GM08714 (cell line): ENCODE data around the gene IKZF1.

Experiments used
- H3K4me3 ChIP-seq: fragments of 200-500 bp; sonication (Bioruptor generic); 2 replicates; pipeline ENCODE4 v1.5.1; 2014; ENCODE audit warnings: mild to moderate bottlenecking, low read length, inconsistent platforms
- ZNF274 ChIP-seq: IDR thresholded peaks from 2 replicates; pipeline ENCODE4 v1.6.1; 2012; ENCODE audit warnings: mild to moderate bottlenecking, low read depth, low read length

The IKZF1 gene

DNA sequence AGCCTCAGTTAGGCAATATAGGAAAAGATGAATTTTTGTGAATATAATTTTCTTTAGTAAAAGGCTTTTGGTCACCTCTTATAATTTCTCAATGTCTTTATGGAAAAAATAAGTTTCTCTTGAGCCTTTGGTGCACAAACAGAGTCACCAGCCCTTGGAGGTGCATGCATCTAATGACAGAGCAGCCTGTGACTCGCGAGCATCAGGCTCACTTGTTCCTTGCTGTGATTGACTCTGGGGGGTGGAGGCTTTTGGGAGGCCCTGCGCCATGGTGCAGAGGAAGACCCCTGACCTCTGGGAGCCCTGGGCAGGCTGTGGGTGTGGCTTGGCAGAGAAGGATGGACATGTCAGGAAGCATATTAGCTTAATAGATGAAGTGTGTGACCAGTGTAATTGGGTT, 85.4 kb downstream of the IKZF1 start:
- no peak overlapping the region for H3K4me3 ChIP-seq
- TF ChIP-seq ZNF274, result no peak

- no peak overlapping the region for H3K4me3 ChIP-seq
- TF ChIP-seq ZNF274, result no peak
Measured at GRCh38 chr7:50391386-50391785, 86.9 kb downstream of the IKZF1 start.

- TF ChIP-seq ZNF274, result no peak
- no peak overlapping the region for H3K4me3 ChIP-seq
Measured at GRCh38 chr7:50393076-50393475, 88.6 kb downstream of the IKZF1 start.

DNA sequence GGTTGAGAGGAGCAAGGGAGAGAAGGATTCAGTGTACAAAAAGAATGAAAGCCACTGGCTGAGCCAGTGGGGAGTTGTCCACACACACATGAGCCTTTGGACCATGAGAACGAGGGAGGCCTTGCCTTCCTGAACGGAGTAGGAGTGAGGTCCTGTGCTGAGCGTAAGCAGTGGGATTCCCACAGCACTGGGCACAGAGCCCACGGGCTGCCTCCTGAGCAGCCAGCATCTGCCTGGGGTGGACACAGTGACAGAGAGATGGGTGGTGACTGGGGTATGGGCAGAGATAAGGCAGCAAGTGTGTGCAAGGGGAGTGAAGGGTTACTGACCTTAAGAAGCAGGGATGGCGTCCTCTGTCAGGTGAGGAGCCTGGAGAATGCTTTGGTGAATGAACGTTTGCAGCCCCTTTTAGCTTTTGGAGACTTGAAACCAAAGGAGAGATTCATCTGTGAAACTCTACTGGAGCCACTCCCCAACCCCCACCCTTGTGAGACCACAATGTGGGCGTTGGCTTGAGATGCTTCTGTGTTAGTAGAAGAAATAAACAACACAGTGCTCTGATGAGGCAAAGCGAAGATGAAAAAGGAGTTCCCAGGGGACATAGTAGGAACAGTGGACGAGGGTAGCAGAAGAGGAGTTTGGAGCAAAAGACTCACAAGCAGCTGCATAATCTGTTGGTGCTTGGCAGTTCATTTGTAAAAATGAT, 89.2 kb downstream of the IKZF1 start:
- no peak for TF ChIP-seq ZNF274
- no peak overlapping the region for H3K4me3 ChIP-seq

- TF ChIP-seq ZNF274, result no peak
- H3K4me3 ChIP-seq, result no peak overlapping the region
Measured at GRCh38 chr7:50394315-50394714, 89.8 kb downstream of the IKZF1 start.

DNA sequence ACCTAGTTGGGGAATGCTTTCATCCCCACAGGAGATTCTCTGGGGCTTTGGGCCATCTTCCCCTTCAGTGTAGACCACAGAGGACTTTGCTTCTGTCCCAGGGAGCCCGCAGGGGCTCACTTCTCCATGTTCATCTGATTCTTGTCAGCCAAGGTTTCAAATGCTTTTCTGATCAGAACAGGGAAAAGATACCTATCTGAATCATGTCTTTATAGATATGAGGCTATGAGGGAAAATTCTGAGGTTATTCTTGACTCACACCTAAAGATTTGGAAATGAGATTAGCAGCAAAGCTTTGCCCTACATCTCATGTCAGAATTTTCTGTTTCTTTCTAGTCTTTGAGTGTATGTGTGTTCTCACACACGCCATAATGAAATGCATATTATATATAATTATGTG, 92.3 kb downstream of the IKZF1 start:
- TF ChIP-seq ZNF274, result no peak
- H3K4me3 ChIP-seq, result no peak overlapping the region

- no peak overlapping the region for H3K4me3 ChIP-seq
- no peak for TF ChIP-seq ZNF274
Measured at GRCh38 chr7:50397320-50397970, 92.9 kb downstream of the IKZF1 start.

- H3K4me3 ChIP-seq, result no peak overlapping the region
- no peak for TF ChIP-seq ZNF274
Measured at GRCh38 chr7:50397971-50398324, 93.4 kb downstream of the IKZF1 start.

DNA sequence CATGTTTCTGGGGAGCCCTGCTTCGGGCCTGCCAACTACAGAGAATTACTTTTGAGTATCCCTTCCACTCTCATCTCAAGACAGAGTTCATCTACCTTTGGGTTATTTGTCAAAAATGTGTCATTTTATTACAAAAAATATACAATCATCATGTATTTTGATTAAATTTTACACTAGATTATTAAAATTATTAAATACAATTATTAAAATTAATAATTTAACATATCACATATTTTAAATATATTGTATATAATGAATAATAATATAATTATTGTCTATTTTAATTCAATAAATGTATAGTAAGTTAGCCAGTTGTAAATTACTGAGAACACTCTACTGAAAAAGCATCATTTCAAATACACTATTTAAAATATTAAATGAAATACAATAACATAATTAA, 94.7 kb downstream of the IKZF1 start:
- no peak overlapping the region for H3K4me3 ChIP-seq
- TF ChIP-seq ZNF274, result no peak

- TF ChIP-seq ZNF274, result no peak
- H3K4me3 ChIP-seq, result no peak overlapping the region
Measured at GRCh38 chr7:50399635-50400034, 95.1 kb downstream of the IKZF1 start.

GRCh38 chr7:50400114-50400513, 95.6 kb downstream of the IKZF1 start:
- no peak overlapping the region for H3K4me3 ChIP-seq
- no peak for TF ChIP-seq ZNF274

DNA sequence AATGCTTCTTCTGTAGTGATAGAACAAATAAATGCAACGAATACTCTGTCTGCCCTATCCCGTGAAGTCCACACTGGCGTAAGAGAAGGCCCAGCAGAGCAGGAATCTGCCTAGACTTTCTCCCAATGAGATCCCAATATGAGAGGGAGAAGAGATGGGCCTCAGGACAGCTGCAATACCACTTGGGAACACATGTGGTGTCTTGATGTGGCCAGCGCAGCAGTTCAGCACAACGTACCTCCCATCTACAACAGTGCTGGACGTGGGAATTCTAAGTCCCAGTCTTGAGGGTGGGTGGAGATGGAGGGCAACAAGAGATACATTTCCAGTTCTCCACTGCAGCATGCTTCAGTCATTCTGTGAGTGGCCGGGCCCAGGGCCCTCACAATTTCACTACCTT, 99.9 kb downstream of the IKZF1 start:
- no peak overlapping the region for H3K4me3 ChIP-seq
- TF ChIP-seq ZNF274, result no peak

DNA sequence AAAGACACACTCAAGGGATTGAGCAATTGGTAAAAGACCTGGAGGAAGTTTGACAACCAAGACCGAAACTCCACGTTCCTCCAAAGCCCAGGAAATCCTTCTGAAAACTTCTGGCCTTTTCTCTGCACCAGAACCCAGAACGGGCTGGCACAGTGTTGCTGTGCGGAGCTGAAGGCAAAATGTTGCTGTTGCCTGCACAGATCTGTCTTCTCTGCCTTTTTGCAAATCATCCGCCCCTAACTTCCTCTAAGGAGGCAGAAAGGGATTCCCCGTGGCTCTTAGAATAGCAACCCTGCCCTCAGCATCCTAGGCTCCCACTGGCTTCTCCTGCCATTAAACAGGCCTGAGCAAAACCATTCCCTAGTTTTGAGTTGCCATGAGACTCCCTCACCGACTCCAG, 100.7 kb downstream of the IKZF1 start:
- H3K4me3 ChIP-seq, result no peak overlapping the region
- no peak for TF ChIP-seq ZNF274

DNA sequence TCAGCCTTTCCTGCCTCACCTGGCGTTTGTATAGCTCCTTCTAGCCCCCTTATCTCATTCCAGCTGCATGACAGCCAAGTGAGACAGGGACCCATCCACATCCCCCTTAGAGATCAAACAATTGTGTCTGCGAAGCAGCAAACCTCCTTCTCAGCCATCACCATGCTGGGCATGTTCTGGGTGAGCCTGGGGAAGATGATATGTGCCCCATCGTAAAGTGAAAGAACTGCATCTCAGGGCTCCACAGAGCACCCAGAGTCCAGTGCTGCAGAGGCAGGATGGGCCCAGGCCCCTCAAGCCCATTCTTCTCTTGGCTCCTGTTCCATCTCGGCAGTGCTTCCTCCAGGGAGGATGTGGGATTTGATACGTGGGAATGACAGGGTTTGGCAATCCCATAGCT, 102.4 kb downstream of the IKZF1 start:
- TF ChIP-seq ZNF274, result no peak
- no peak overlapping the region for H3K4me3 ChIP-seq

GRCh38 chr7:50409856-50410745, 105.6 kb downstream of the IKZF1 start:
- H3K4me3 ChIP-seq, result no peak overlapping the region

DNA sequence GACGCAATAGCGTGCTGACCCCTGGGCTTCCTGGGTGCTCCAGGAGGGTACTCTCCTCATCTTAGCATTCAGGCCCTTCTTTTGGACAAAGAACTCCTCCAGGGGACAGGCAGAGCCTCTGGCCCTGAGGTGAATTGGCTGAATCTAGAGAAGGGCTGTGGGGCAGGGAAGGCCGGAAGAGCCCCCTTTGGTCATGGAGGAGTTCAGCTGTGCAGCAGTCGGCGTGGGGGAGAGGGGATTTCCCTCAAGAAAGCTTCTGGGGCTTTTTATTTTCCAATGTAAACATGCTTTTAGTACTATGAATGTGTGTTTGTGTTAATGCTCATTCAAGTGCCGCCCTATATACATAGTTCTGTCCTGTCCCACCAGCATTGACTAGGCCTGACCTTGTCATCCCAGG, 106.8 kb downstream of the IKZF1 start:
- no peak for TF ChIP-seq ZNF274
- no peak overlapping the region for H3K4me3 ChIP-seq

More at GRCh38 chr7:50409856-50410745, 105.6 kb downstream of the IKZF1 start:
- TF ChIP-seq ZNF274, result no peak
